Endothelial cell (in vitro differentiated cells): ENCODE results near the gene TP53TG5. TPM values are rescaled to one million over a fixed set of nuclear protein-coding genes. Genes with fewer than 3 reads are reported as not detected.

ENCODE experiments used
- DNase-seq: peaks from one replicate; pipeline ENCODE4 v3.0.0; 2021; ENCODE audit warnings: low spot score
- H3K27ac Mint-ChIP-seq: one replicate; pipeline ENCODE4 v1.8.0; 2021; ENCODE audit warnings: mixed read lengths, inconsistent platforms; ENCODE audit not compliant: unreplicated experiment
- H3K27me3 Mint-ChIP-seq: one replicate; pipeline ENCODE4 v1.8.0; 2021; ENCODE audit warnings: mild to moderate bottlenecking, moderate library complexity, mixed read lengths, inconsistent platforms; ENCODE audit not compliant: unreplicated experiment
- H3K36me3 Mint-ChIP-seq: one replicate; pipeline ENCODE4 v1.8.0; 2021; ENCODE audit warnings: mild to moderate bottlenecking, low read depth, mixed read lengths, inconsistent platforms; ENCODE audit not compliant: unreplicated experiment
- H3K4me1 Mint-ChIP-seq: one replicate; pipeline ENCODE4 v1.8.0; 2021; ENCODE audit warnings: mild to moderate bottlenecking, mixed read lengths, inconsistent platforms; ENCODE audit not compliant: unreplicated experiment
- H3K4me3 Mint-ChIP-seq: one replicate; pipeline ENCODE4 v1.8.0; 2021; ENCODE audit warnings: mild to moderate bottlenecking, mixed read lengths, inconsistent platforms; ENCODE audit not compliant: unreplicated experiment
- H3K9me3 Mint-ChIP-seq: one replicate; pipeline ENCODE4 v1.8.0; 2021; ENCODE audit warnings: mixed read lengths, inconsistent platforms; ENCODE audit not compliant: unreplicated experiment
- CTCF ChIP-seq: fragments of 200-600 bp; sonication (generic); IDR thresholded peaks from one replicate; pipeline ENCODE4 v1.5.0; 2021; ENCODE audit warnings: antibody characterized with exemption; ENCODE audit not compliant: unreplicated experiment
- total RNA-seq: library from RNA; stranded (reverse); fragmentation: NEBNext Ultra II Directional; extraction: Animal tissue kit (Norgen Biotek cat#: 25700); gene quantifications from one replicate; pipeline ENCODE4 v1.2.1, GENCODE V29; 2021; ENCODE audit not compliant: unreplicated experiment

Gene TP53TG5
- total RNA-seq, 1 donor from 2014 or later, result not detected

GRCh38 chr20:45423700-45424099 lies 45.6 kb upstream of the TP53TG5 start:
- Mint-ChIP-seq H3K4me1 (peaks cover 5% of the 10 kb centered on the region), H3K36me3 (peaks cover 37% of the 10 kb centered on the region), H3K9me3 (no peaks in the 10 kb centered on the region), H3K27me3 (no peaks in the 10 kb centered on the region), H3K27ac (no peak overlapping the region), H3K4me3 (no peak overlapping the region)
- TF ChIP-seq CTCF, result no peak
- no peak for DNase-seq

DNA sequence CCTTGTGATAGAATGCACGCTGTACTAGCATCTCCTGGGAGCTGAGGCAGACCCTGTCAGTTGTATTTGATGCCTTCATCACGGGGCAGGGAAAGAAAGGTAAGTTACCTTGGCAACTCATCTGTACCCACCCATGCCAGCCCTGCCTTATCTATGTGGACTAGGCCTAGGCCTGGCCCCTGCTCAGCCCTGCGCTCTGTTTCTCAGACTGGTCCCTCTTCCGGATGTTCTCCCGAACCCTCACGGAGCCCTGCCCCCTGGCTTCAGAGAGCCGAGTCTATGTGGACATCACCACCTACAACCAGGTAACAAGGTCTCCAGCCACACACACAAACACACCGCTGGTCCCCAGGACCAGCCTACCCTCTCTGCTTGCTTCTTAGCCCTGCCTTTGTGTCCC lies 42.0 kb upstream of the TP53TG5 start:
- H3K4me3 Mint-ChIP-seq, result peak overlapping the region; percentile 56
- no peak for TF ChIP-seq CTCF
- peaks cover 27% of the 10 kb centered on the region for H3K36me3 Mint-ChIP-seq
- H3K4me1 Mint-ChIP-seq, result peaks cover 10% of the 10 kb centered on the region
- H3K9me3 Mint-ChIP-seq, result no peaks in the 10 kb centered on the region
- no peak overlapping the region for H3K27ac Mint-ChIP-seq
- H3K27me3 Mint-ChIP-seq, result peaks cover 4% of the 10 kb centered on the region
- no peak for DNase-seq

- DNase-seq, result no peak
- no peak overlapping the region for H3K4me3 Mint-ChIP-seq
Measured at GRCh38 chr20:45419188-45420091, 41.3 kb upstream of the TP53TG5 start.

GRCh38 chr20:45416917-45417316 lies 38.8 kb upstream of the TP53TG5 start:
- H3K9me3 Mint-ChIP-seq, result no peaks in the 10 kb centered on the region
- TF ChIP-seq CTCF, result no peak

More at GRCh38 chr20:45419188-45420091, 41.3 kb upstream of the TP53TG5 start:
- Mint-ChIP-seq H3K4me1 (peaks cover 11% of the 10 kb centered on the region), H3K9me3 (no peaks in the 10 kb centered on the region), H3K27ac (no peak overlapping the region), H3K27me3 (peaks cover 4% of the 10 kb centered on the region), H3K36me3 (peaks cover 27% of the 10 kb centered on the region)
- no peak for TF ChIP-seq CTCF

More at GRCh38 chr20:45416917-45417316, 38.8 kb upstream of the TP53TG5 start:
- Mint-ChIP-seq H3K4me3 (peak overlapping the region; percentile 95), H3K4me1 (peaks cover 11% of the 10 kb centered on the region), H3K27me3 (peaks cover 4% of the 10 kb centered on the region), H3K27ac (peak overlapping the region; percentile 40), H3K36me3 (peaks cover 27% of the 10 kb centered on the region)
- no peak for DNase-seq
